HEK293 (cell line): Measurements from ENCODE around the gene C22orf15.

Source experiments
- AEBP2 ChIP-seq: fragments of 450-650 bp; formaldehyde crosslinking; IDR thresholded peaks from 2 replicates; pipeline ENCODE4 v1.5.1; 2016; ENCODE audit warnings: missing biosample characterization, missing genetic modification characterization, borderline replicate concordance
- ZBTB21 ChIP-seq: fragments of 450-650 bp; formaldehyde crosslinking; IDR thresholded peaks from 2 replicates; pipeline ENCODE4 v1.5.1; 2017; ENCODE audit warnings: missing biosample characterization, missing genetic modification characterization
- ZNF10 ChIP-seq: fragments of 450-650 bp; formaldehyde crosslinking; IDR thresholded peaks from 2 replicates; pipeline ENCODE4 v1.5.1; 2017; ENCODE audit warnings: missing biosample characterization, missing genetic modification characterization
- ZNF23 ChIP-seq: fragments of 450-650 bp; formaldehyde crosslinking; IDR thresholded peaks from 2 replicates; pipeline ENCODE4 v1.5.1; 2016; ENCODE audit warnings: missing biosample characterization, missing genetic modification characterization, borderline replicate concordance
- ZNF416 ChIP-seq: fragments of 450-650 bp; formaldehyde crosslinking; IDR thresholded peaks from 2 replicates; pipeline ENCODE4 v1.5.1; 2016; ENCODE audit warnings: missing biosample characterization, missing genetic modification characterization
- ZNF600 ChIP-seq: fragments of 450-650 bp; formaldehyde crosslinking; IDR thresholded peaks from 2 replicates; pipeline ENCODE4 v1.5.1; 2016; ENCODE audit warnings: missing biosample characterization, missing genetic modification characterization
- ZNF776 ChIP-seq: fragments of 450-650 bp; formaldehyde crosslinking; IDR thresholded peaks from 2 replicates; pipeline ENCODE4 v1.5.0; 2017; ENCODE audit warnings: missing biosample characterization, missing genetic modification characterization, borderline replicate concordance
- ZNF792 ChIP-seq: fragments of 450-650 bp; formaldehyde crosslinking; IDR thresholded peaks from 2 replicates; pipeline ENCODE4 v1.5.1; 2016; ENCODE audit warnings: missing biosample characterization, missing genetic modification characterization
- ZNF843 ChIP-seq: fragments of 450-650 bp; formaldehyde crosslinking; IDR thresholded peaks from 2 replicates; pipeline ENCODE4 v1.5.1; 2016; ENCODE audit warnings: missing biosample characterization, missing genetic modification characterization
- TF ChIP-seq, protein P1 (sequence below): fragments of 450-650 bp; formaldehyde crosslinking; IDR thresholded peaks from 2 replicates; pipeline ENCODE4 v1.5.1; 2016; ENCODE audit warnings: missing biosample characterization, missing genetic modification characterization
- TF ChIP-seq, protein P2 (sequence below): fragments of 450-650 bp; formaldehyde crosslinking; IDR thresholded peaks from 2 replicates; pipeline ENCODE4 v1.5.1; 2016; ENCODE audit warnings: missing biosample characterization, missing genetic modification characterization, borderline replicate concordance

GRCh38 chr22:23763954-23764353 lies 1.2 kb downstream of the C22orf15 start:
- TF ChIP-seq ZNF843 (tag by site-specific recombination) (no peak), ZNF776 (no peak), ZBTB21 (tag by site-specific recombination) (no peak), ZNF10 (tag by site-specific recombination) (no peak), ZNF416 (tag by site-specific recombination) (no peak), ZNF792 (tag by site-specific recombination) (no peak), ZNF600 (tag by site-specific recombination) (no peak), ZNF23 (tag by site-specific recombination) (no peak), AEBP2 (tag by site-specific recombination) (no peak)
- TF ChIP-seq, protein P1, sequence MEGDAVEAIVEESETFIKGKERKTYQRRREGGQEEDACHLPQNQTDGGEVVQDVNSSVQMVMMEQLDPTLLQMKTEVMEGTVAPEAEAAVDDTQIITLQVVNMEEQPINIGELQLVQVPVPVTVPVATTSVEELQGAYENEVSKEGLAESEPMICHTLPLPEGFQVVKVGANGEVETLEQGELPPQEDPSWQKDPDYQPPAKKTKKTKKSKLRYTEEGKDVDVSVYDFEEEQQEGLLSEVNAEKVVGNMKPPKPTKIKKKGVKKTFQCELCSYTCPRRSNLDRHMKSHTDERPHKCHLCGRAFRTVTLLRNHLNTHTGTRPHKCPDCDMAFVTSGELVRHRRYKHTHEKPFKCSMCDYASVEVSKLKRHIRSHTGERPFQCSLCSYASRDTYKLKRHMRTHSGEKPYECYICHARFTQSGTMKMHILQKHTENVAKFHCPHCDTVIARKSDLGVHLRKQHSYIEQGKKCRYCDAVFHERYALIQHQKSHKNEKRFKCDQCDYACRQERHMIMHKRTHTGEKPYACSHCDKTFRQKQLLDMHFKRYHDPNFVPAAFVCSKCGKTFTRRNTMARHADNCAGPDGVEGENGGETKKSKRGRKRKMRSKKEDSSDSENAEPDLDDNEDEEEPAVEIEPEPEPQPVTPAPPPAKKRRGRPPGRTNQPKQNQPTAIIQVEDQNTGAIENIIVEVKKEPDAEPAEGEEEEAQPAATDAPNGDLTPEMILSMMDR (tag by site-specific recombination), result no peak
- TF ChIP-seq, protein P2, sequence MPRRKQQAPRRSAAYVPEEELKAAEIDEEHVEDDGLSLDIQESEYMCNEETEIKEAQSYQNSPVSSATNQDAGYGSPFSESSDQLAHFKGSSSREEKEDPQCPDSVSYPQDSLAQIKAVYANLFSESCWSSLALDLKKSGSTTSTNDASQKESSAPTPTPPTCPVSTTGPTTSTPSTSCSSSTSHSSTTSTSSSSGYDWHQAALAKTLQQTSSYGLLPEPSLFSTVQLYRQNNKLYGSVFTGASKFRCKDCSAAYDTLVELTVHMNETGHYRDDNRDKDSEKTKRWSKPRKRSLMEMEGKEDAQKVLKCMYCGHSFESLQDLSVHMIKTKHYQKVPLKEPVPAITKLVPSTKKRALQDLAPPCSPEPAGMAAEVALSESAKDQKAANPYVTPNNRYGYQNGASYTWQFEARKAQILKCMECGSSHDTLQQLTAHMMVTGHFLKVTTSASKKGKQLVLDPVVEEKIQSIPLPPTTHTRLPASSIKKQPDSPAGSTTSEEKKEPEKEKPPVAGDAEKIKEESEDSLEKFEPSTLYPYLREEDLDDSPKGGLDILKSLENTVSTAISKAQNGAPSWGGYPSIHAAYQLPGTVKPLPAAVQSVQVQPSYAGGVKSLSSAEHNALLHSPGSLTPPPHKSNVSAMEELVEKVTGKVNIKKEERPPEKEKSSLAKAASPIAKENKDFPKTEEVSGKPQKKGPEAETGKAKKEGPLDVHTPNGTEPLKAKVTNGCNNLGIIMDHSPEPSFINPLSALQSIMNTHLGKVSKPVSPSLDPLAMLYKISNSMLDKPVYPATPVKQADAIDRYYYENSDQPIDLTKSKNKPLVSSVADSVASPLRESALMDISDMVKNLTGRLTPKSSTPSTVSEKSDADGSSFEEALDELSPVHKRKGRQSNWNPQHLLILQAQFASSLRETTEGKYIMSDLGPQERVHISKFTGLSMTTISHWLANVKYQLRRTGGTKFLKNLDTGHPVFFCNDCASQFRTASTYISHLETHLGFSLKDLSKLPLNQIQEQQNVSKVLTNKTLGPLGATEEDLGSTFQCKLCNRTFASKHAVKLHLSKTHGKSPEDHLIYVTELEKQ (tag by site-specific recombination), result no peak
